GDM1 (cell line): ENCODE data around the gene TRIM17.

Experiments used
- DNase-seq: peaks from one replicate; lab custom pipeline; 2025; lab: John Stamatoyannopoulos, UW

Gene TRIM17

DNA sequence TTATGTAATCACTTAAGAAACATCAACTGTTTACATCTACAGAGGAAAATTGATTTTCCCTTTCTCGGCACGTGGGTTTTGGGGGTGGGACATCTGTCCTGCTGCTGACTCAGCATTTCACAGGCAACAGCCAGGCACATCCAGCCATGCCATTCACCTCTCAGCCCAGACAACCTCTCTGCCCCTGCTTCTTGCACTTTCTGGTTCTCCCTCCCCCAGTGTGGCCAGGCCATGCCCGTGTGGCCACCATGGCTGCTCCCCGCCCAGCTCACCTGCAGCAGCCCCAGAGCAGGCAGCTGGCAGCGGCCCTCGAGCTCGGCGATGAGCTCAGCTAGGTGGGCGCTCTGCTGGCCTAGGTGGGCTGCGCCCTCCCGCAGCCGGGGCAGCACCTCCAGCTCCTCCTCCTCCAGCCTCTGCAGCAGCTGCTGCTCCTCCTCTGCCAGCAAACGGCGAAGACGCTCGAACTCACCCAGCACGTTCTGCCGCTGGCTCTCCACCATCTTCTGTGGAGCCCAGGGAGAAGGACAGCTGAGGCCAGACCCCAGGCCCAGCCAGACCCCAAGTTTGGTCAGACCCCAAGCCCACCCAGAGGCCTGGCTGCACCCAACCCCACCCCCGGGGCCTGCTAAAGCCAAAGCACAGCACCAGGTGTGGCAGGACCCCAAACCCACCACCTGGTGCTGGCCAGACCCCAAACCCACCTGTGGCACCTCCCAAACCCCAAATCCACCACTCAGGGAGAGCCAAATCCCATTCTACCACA, 15.8 kb downstream of the TRIM17 start:
- no peak for DNase-seq

DNA sequence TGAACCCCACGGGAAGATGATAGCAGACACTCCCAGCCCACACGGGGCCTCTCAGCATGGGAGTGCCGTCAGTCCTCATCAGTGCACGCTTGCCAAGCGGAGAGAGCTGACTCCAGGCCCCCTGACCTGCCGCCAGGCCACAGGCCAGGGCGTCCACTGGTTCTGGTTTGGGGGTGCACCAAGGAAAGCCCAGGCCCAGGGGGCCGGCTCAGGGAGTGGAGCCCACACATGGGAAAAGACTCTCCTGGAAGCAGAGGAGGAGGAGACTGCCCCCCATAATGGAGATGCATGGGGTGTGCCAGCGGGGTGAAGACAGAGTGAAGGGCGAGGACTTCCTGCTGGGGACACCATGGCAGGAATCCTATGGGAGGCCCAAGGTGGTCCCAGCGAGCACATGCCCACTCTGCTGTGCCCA, 16.4 kb downstream of the TRIM17 start:
- no peak for DNase-seq

DNA sequence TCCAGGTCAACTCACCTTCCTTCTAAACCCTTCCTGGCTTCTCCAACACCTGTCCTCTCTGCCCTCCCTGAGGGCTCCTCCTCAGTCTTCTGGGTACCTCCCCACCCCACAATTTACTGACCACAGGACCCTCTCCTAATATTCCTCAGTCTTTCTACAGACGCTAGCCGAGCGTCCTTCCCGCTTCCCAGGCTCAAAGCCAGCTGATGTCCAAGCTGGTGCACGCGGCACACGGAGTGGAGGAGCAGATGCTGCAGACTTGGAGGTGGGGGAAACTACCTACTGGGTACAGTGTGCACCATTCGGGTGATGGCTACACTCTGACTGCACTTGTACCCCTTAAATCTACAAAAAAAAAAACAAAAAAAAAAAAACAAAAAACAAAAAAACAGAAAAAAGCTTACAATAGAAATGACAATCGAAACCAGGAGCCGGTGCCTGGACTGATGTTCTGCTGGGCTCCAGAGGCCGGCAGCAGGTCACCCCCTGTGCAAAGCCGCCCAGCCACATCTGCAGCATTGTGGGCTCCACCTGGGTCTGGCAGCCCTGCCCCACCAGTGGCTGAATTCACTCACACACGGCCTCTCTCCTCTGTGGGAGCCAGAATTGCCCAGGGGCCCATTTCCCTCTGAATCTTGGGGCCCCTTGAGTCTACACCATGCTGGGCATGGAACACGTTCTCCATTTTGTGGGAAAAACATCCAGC, 17.0 kb downstream of the TRIM17 start:
- no peak for DNase-seq

DNA sequence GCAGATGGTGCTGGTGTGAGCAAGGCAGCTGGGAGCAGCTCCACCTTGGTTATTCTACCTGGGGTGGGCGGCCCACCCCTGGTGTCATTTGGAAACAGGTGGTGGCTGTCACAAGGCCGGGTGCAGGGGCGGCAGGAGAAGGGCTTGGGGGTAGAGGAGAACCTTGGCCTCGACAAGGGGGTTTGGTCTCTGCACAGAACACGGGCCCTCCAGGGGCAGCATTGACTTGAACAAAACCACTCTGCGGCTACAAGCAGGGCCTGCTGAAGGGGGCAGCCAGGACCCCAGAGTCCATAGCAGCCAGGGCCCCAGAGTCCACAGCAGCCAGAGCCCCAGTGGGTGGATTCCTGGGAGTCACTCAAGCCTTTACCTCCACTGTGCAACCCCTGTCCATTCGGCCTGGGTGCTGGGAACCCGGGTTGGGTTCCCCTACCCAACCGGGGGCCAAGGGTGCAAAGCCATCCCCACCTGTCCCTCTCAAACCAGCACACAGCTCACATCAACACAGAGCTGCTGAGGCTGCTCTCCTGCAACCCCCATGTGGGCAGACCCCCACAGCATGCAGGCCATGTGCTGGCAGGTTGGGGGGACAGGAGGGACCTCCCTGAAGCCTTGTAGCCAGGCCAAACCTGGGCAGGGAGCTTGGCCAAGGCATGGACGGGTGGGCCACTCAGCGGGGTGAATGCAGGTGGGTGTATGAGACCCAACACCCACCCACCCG, 17.8 kb downstream of the TRIM17 start:
- DNase-seq = no peak

DNA sequence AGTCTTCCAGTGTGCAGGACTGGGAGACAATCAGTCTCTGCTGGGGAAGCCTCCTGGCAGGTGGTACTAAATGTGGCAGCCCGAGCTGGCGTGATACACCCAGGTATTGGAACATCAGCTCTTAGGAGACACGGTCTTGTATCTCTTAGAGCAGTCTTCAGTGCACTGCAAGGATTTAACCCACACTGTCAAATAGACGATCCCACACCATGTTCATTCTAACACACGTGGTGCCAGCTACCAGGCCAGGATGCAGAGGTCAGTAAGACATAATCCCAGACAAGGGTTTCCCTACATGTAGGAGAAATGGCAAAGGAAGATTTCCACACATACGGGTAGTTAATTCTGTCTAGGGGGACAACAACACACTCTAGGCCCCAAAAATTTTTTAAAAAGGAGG, 18.7 kb downstream of the TRIM17 start:
- DNase-seq = no peak

DNA sequence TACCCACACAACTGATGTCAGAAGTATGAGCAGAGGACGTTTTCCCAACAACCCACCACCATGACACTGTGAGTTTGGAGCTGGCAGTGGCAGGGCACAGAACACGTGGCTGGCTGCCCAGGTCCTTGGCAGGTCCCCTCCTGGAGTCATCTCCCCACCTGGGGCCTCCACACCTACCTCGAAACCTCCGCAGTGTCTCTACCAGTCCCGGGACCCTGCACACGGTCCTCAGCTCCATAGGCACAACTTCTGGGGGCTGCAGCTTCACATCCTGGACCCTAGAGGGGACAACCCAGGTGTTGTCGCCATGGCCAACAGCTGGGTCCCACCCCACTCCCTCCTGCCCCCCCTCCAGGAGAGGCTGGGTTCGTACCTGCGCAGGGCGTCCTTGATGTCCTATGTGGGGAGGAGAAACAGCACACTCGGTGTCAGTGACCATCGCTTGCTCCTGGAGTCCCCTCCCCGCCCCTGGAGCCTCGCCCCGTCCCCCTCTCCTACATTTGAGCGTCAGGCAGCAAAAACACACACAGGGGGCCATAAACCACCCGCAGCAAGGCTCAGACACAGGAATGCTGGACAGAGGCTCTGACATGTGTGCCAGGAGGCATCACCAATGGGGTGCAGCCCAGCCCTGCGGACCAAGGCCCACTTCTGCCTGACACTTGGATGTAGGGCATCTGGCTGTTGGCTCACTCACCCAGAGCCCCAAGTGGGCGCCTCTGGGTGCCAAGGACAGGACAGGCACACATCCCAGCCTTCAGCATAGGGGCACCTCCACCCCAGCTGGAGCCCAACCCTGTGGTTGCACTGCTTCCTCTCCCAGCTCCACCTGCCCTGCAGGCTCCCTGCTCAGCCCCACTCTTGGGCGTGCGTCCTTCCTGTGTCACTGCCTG, 19.6 kb downstream of the TRIM17 start:
- no peak for DNase-seq

DNA sequence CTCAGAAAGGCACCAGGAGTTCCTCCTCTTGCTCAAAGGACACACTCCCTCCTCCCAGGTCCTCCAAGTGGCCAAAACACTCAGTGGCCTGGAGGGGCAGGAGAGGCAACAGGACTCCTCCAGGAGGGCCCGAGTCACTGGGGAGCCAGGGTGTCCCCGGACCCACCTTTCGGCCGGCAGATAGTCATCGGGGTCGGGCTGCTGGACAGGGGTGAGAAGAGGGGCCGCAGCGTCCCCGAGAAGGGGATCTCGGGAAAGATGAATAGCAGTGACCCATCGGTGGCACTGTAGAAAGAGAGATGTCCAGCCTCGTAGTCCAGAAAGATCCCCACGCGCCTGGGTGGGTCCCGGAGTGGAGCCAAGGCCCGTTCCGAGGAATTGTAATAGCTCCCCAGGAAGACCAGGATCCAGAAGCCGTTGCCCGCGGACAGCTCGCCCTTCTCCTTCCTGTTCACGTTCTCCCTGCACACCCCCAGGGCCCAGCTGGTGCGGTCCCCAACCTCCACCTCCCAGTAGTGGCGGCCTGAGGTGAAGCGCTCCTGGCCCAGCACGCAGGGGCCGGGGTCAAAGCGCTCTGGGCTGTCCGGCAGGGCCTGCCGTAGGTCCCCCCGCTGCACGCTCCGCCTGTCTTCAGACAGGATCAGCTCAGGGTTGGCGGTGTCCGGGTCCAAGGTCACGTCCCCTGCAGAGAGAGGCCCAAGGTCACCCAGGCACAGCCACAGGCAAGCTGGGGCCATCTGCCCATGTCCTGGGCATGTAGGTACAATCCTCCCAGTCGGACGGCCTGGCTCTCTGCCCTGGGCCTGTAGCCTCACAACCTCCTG, 21.9 kb downstream of the TRIM17 start:
- DNase-seq = no peak

DNA sequence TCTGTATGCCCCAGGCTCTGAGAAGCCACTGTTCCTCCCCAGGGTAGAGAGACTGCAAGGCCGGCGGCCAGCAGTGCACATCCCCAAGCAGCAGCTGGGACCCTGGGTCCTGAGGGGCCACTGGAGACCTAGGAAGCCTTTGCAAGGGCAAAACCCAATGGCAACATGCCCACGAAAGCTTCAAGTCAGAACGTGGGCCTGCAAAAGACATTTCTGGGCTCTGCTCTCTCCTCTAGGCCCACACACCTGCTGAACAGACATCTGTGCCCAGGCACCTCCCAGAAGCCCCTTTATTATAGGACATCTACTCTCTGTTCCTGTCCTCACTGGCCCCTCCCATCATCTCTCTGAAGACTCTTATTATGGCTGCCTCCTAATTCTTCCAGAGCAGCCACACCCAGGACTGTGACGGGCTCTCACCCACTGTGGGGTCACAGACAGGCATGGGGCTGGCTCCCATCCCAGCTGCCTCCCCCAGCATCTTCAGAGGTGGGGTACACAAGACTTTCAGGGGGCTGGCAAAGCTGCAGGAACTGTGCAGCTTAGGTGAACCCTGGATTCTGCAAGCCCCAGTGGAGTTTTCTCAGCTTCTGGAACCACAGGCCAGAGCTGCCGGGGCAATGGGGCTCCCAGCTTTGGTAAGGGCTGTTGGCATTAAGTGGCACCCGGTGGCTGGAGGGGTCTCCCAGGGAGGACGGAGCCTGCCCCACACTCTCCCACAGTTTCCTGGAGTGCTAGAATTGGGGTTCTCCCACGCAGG, 22.7 kb downstream of the TRIM17 start:
- no peak for DNase-seq

DNA sequence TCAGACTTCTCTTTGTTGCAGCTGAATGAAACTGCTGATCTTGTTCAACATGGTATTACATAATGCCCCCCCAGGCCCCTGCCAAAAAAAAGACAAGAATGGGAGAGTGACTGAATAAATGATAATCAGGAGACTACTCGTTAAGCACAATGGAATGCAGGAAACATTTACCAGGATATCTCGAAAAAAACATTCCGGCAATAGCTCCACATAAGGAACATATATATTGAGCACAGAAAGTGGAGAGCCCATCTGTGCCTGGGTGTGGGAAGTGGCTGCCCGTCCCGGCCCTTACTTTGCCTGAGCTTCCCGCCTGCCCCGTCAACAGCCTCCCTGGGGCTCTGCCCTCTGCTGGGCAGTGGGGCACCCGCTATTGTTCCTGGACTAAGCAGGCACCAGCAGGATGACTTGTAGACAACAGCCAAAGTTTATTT, 23.4 kb downstream of the TRIM17 start:
- DNase-seq = no peak

DNA sequence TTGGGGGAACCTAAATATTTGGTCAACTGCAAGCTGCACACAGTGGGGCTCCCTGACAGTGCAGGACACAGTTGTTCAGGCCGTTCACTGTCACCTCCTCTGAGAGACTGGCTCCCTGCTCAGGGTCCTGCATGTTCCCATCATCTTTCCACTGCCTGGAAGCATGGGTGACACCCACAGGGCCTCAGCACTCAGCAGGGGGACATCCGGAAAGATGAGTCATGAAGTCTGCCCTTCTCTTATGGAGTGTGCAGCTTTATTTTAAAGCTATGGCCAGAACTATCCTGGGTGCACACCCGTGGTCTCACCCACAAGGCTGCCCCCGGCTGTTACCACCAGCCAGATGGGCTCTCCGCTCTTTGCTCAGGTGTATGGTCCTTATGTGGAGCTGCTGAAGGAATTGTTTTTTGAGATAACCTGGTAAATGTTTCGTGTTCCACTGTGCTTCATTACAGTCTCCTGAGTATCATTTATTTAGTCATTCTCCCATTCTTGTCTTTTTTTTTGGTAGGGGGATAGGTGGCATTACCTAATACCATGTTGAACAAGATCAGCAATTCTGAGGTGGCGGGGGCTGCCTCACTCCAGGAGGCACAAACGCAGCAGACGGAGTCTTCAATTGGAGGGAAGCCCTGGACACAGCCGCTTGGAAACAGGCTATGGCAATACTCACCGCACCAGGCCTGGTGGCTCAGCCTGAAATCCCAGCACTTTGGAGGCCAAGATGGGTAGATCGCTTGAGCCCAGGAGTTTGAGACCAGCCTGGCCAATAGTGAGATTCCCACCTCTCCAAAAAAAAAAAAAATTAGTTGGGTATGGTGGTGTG, 24.3 kb downstream of the TRIM17 start:
- no peak for DNase-seq

DNA sequence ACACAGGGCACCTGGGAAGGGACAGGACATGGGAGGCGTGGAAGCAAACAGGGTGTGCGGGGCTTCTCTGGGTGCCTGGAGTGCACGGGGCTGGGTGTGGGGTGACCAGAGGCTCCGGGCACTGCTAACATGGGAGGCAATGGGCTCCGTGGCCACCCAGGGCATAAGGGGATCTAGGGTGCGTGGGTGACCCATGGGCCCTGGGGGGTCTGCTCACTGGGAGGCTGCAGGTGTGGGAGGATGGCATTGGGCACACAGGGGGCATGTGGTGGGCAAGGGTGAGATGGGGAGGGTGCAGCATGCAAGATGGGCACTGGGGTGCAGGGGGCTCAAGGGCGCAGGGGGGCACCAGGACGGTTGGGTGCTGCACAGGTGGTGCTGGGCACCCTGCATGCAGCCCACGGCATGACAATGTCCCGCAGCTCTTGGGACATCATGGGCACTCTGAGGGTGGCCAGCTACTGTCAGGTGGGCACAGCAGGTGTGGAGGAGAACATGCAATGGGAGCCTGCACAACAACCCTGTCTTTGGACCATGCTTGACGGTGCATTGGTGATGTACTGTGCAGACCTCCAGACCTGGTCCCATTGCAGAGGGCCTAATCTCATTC, 25.1 kb downstream of the TRIM17 start:
- no peak for DNase-seq

DNA sequence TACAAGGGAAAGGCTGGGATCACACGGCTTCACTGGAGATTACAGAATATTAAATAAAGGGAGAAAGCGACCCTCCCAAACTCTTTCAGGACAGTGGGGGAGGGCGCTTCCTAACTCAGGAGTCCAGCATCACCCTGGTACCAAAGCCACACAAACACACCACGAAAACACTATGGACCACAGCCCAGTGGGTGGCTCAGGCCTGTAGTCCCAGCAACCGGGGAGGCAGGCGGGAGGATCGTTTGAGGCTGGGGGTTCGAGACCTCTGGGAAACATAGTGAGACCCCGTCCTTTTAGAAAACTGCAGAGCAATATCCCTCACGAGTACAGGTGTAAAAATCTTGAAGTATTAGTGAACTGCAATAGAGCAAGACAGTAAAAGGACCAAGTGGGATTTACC, 26.0 kb downstream of the TRIM17 start:
- DNase-seq = no peak

DNA sequence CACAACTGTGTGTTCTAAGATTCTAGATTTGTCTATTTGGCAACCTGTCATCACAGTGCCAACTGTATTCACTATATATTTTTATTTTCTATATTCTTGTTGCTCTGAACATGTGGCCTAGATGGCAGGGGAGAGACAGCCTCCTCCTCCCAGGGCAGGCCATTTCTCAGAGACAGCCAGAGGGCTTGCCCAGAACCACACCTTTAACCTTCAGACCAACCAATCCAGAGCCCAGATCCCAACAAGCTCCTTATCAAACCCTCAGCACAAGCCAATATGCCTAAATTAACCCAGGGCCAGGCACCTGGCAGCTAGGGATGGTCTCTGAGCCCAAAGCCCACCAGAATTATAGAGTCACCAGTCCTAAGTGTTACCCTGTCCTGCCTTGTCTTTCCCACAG, 29.3 kb downstream of the TRIM17 start:
- no peak for DNase-seq

DNA sequence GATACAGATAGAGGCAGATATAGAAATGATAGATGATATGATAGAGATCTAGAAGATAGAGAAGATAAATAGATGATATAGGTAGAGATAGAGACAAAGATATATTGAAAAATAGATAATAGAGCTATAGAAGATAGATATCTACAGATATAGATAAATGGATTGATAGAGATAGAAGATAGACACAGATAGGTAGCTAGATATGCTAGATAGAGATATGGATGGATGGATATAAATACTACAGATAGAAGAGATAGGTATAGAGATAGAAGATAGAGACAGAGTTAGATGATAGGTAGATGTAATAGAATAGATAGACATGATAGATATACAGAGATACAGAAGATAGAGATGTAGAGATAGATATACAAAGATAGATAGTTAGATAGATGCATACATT, 31.4 kb downstream of the TRIM17 start:
- DNase-seq = no peak

DNA sequence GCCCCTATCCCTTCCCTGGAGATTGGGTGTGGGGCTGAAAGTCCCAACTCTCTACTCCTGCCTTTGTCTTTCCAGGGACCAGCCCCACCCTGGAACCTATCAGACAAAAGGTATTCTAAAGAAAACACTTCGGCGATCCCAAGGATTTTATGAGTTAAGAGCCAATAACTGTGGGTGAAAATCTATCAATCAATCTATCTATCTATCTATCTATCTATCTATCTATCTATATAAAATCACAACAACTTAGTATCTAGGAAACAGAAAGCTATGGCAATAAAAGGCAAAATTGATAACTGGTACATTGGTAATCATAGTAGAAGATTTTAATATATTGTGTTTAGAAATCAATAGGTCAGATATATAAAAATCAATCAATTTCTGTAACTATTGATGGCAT, 32.9 kb downstream of the TRIM17 start:
- DNase-seq = no peak

DNA sequence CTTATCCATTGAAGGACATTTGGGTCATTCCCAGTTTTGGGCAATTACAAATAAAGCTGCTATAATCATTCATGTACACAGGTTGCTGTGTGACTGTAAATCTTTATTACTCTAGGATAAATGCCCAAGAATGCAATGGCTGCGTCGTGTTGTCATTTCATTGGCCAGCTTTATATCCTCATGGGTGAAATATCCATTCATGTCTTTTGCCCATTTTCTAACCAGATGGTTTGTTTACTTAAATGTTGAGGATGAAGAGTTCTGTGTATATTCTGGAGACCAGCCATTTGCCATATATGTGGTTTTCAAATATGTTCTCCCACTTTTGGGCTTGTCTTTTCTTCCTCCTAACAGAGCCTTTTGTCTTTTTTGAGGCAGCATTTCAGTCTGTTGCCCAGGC, 35.3 kb downstream of the TRIM17 start:
- no peak for DNase-seq

DNA sequence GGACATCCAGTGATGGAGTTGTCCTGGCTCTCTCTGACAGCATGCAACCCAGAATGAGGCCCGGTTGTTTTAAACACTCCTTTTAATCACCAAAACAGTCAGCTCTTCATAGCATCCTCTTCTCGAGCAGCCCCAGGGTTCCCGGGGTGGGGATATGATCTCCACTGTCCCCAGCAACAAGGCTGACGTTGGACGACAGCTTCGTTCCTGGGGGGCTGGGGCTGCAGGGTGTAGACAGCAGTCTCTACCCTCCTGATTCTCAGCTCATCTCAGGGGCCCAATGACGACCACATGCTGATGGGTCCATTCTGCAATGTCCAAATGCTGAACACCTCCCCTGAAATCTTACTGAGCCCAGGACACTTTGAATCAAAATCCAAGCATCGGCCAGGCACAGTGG, 37.0 kb downstream of the TRIM17 start:
- DNase-seq = no peak

DNA sequence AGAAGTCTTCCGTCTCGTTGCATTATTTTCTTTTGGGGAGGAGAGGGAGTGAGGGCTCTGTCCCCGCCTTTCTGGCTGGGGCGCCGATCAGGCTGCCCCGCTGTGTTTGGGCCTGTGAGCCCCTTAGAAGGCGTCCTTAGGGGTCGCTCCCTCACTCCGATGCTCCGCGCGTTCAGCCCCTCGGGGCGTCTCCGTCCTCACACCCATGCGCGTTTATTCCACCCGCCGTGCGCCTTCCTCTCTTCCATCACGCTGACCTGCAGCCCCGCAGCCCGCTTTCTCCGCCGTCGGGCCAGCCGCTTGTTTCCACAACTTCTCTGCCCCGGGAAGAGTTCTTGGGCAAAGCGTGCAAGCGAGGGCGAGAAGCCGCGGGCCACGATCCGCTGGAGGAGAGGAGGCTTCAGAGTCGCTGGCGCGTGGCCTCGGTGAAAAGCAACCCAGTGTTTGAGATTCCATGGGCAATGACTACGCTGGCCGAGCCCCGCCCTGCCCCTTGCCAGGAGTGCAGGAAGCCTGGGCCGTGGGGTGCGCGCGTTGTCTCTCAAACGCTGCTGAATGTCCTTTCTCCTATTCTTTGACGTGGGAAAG, 37.7 kb downstream of the TRIM17 start:
- DNase-seq = no peak
